ENCODE results near the gene CEP128.

CEP128 gene

GRCh38 chr14:80620434-80620833 is 321.1 kb downstream of the CEP128 start:
- Histone ChIP-seq H3K4me2 (ENCODE audit: low read length) (no peak overlapping the region), H3K4me1 (ENCODE audit: low read length) (peaks cover 5% of the 10 kb centered on the region; the same call in 1 of the 2 replicates), H3K27me3 (ENCODE audit: low read depth, low read length) (no peaks in the 10 kb centered on the region), H3K36me3 (replicated peaks; ENCODE audit: low read depth, low read length) (no peaks in the 10 kb centered on the region), H2AFZ (ENCODE audit: low read depth, low read length) (no peak overlapping the region), H3K9me3 (ENCODE audit: insufficient read depth, low read length) (no peaks in the 10 kb centered on the region), H3K4me3 (ENCODE audit: low read length) (no peak overlapping the region), H4K20me1 (ENCODE audit: insufficient read depth, low read length) (no peaks in the 10 kb centered on the region), H3K27ac (ENCODE audit: low read length) (no peak overlapping the region), H3K79me2 (ENCODE audit: low read length) (no peaks in the 10 kb centered on the region), H3K9ac (ENCODE audit: low read length) (no peak overlapping the region)
- TF ChIP-seq EZH2phosphoT487 (IDR thresholded peaks at IDR 0.05; ENCODE audit: low read depth) = no peak
- no peak for TF ChIP-seq CTCF (IDR thresholded peaks at IDR 0.05; ENCODE audit: low read depth, low read length)

GRCh38 chr14:80618751-80619329 is 322.7 kb downstream of the CEP128 start:
- TF ChIP-seq CTCF (IDR thresholded peaks at IDR 0.05; ENCODE audit: low read depth, low read length) (no peak), EZH2phosphoT487 (IDR thresholded peaks at IDR 0.05; ENCODE audit: low read depth) (no peak)
- no peak overlapping the region for H3K4me2 ChIP-seq (ENCODE audit: low read length)
- H3K9me3 ChIP-seq (ENCODE audit: insufficient read depth, low read length) = no peaks in the 10 kb centered on the region
- H3K79me2 ChIP-seq (ENCODE audit: low read length) = no peaks in the 10 kb centered on the region
- no peaks in the 10 kb centered on the region for H4K20me1 ChIP-seq (ENCODE audit: insufficient read depth, low read length)
- peaks cover 5% of the 10 kb centered on the region; the same call in 1 of the 2 replicates for H3K4me1 ChIP-seq (ENCODE audit: low read length)
- no peaks in the 10 kb centered on the region for H3K36me3 ChIP-seq (replicated peaks; ENCODE audit: low read depth, low read length)
- no peak overlapping the region for H2AFZ ChIP-seq (ENCODE audit: low read depth, low read length)
- no peaks in the 10 kb centered on the region for H3K27me3 ChIP-seq (ENCODE audit: low read depth, low read length)
- H3K9ac ChIP-seq (ENCODE audit: low read length) = no peak overlapping the region
- H3K4me3 ChIP-seq (ENCODE audit: low read length) = no peak overlapping the region
- no peak overlapping the region for H3K27ac ChIP-seq (ENCODE audit: low read length)

- H3K4me3 ChIP-seq (ENCODE audit: low read length) = no peak overlapping the region
- no peaks in the 10 kb centered on the region for H3K36me3 ChIP-seq (replicated peaks; ENCODE audit: low read depth, low read length)
- TF ChIP-seq EZH2phosphoT487 (IDR thresholded peaks at IDR 0.05; ENCODE audit: low read depth) (no peak), CTCF (IDR thresholded peaks at IDR 0.05; ENCODE audit: low read depth, low read length) (no peak)
- H3K9me3 ChIP-seq (ENCODE audit: insufficient read depth, low read length) = no peaks in the 10 kb centered on the region
- no peaks in the 10 kb centered on the region for H4K20me1 ChIP-seq (ENCODE audit: insufficient read depth, low read length)
- no peak overlapping the region for H2AFZ ChIP-seq (ENCODE audit: low read depth, low read length)
- H3K4me1 ChIP-seq (ENCODE audit: low read length) = peaks cover 5% of the 10 kb centered on the region; the same call in 1 of the 2 replicates
- no peaks in the 10 kb centered on the region for H3K27me3 ChIP-seq (ENCODE audit: low read depth, low read length)
- no peaks in the 10 kb centered on the region for H3K79me2 ChIP-seq (ENCODE audit: low read length)
- no peak overlapping the region for H3K9ac ChIP-seq (ENCODE audit: low read length)
- no peak overlapping the region for H3K27ac ChIP-seq (ENCODE audit: low read length)
- no peak overlapping the region for H3K4me2 ChIP-seq (ENCODE audit: low read length)
Measured at GRCh38 chr14:80615831-80616230, 325.7 kb downstream of the CEP128 start.

GRCh38 chr14:80609055-80609454 is 332.5 kb downstream of the CEP128 start:
- H3K4me2 ChIP-seq (ENCODE audit: low read length) = no peak overlapping the region
- no peaks in the 10 kb centered on the region for H3K9me3 ChIP-seq (ENCODE audit: insufficient read depth, low read length)
- H3K27ac ChIP-seq (ENCODE audit: low read length) = no peak overlapping the region
- no peaks in the 10 kb centered on the region for H4K20me1 ChIP-seq (ENCODE audit: insufficient read depth, low read length)
- no peaks in the 10 kb centered on the region for H3K27me3 ChIP-seq (ENCODE audit: low read depth, low read length)
- H3K9ac ChIP-seq (ENCODE audit: low read length) = no peak overlapping the region
- H3K4me3 ChIP-seq (ENCODE audit: low read length) = no peak overlapping the region
- no peaks in the 10 kb centered on the region for H3K36me3 ChIP-seq (replicated peaks; ENCODE audit: low read depth, low read length)
- TF ChIP-seq CTCF (IDR thresholded peaks at IDR 0.05; ENCODE audit: low read depth, low read length) (no peak), EZH2phosphoT487 (IDR thresholded peaks at IDR 0.05; ENCODE audit: low read depth) (no peak)
- H2AFZ ChIP-seq (ENCODE audit: low read depth, low read length) = no peak overlapping the region
- H3K79me2 ChIP-seq (ENCODE audit: low read length) = no peaks in the 10 kb centered on the region
- no peaks in the 10 kb centered on the region for H3K4me1 ChIP-seq (ENCODE audit: low read length)
